Activated gamma-delta T cell treated with anti-CD3 and anti-CD28 coated beads, Interleukin-2, amount 50 U/mL, for 16 hours (primary cell): Measurements from ENCODE around the gene BZW2.
"Not testable (repeated sequence)": the region's sequence is repeated elsewhere in the genome, so short reads cannot be mapped to it uniquely, and the experiment has no call there.

ENCODE experiments used
- DNase-seq: peaks from one replicate; pipeline ENCODE4 v3.0.0-alpha.2; 2020; ENCODE audit warnings: low read depth

BZW2 gene

GRCh38 chr7:16675277-16675676, 29.3 kb downstream of the BZW2 start:
- DNase-seq: no peak

- no peak for DNase-seq
Observed at GRCh38 chr7:16677978-16678494, 32.1 kb downstream of the BZW2 start.

GRCh38 chr7:16678645-16679566, 32.9 kb downstream of the BZW2 start:
- not testable (repeated sequence) for DNase-seq

GRCh38 chr7:16684935-16685334, 39.0 kb downstream of the BZW2 start:
- DNase-seq: no peak

GRCh38 chr7:16685535-16685934, 39.6 kb downstream of the BZW2 start:
- DNase-seq: no peak

GRCh38 chr7:16688249-16688648, 42.3 kb downstream of the BZW2 start:
- DNase-seq: no peak

GRCh38 chr7:16691241-16691640, 45.3 kb downstream of the BZW2 start:
- DNase-seq: no peak

GRCh38 chr7:16693601-16694318, 47.8 kb downstream of the BZW2 start:
- DNase-seq: no peak

- DNase-seq: no peak
Observed at GRCh38 chr7:16694806-16695205, 48.8 kb downstream of the BZW2 start.

- DNase-seq: no peak
Observed at GRCh38 chr7:16695621-16696237, 49.7 kb downstream of the BZW2 start.

GRCh38 chr7:16697507-16698199, 51.7 kb downstream of the BZW2 start:
- DNase-seq: no peak

- no peak for DNase-seq
Observed at GRCh38 chr7:16698200-16698905, 52.4 kb downstream of the BZW2 start.

GRCh38 chr7:16702441-16702840, 56.5 kb downstream of the BZW2 start:
- no peak for DNase-seq

GRCh38 chr7:16708511-16708910, 62.5 kb downstream of the BZW2 start:
- DNase-seq: no peak

- DNase-seq: no peak
Observed at GRCh38 chr7:16708980-16709379, 63.0 kb downstream of the BZW2 start.

- DNase-seq: no peak
Observed at GRCh38 chr7:16710651-16711050, 64.7 kb downstream of the BZW2 start.

GRCh38 chr7:16711730-16712129, 65.7 kb downstream of the BZW2 start:
- DNase-seq: no peak

- no peak for DNase-seq
Observed at GRCh38 chr7:16712916-16713315, 66.9 kb downstream of the BZW2 start.

- no peak for DNase-seq
Observed at GRCh38 chr7:16715928-16716327, 69.9 kb downstream of the BZW2 start.

- DNase-seq: no peak
Observed at GRCh38 chr7:16718111-16718656, 72.2 kb downstream of the BZW2 start.

- DNase-seq: no peak
Observed at GRCh38 chr7:16719699-16720098, 73.7 kb downstream of the BZW2 start.
